GM23338 (cell line): ENCODE data around the gene CHN2. TPM values are rescaled to one million over a fixed set of nuclear protein-coding genes. Genes with fewer than 3 reads are reported as not detected.

Experiments
- ATAC-seq: fragments of 200-7000 bp; cut with Tn5 transposase; 3 replicates; pipeline ENCODE4 v1.9.1; 2020
- DNase-seq: peaks from one replicate; pipeline ENCODE4 v3.0.0-alpha.2; 2015; ENCODE audit warnings: low spot score
- H2AFZ ChIP-seq: fragments of 200-600 bp; sonication (generic); 2 replicates; pipeline ENCODE4 v1.8.0; 2016; ENCODE audit warnings: antibody characterized with exemption, mild to moderate bottlenecking, moderate library complexity
- H3F3A ChIP-seq: fragments of 200-600 bp; sonication (generic); replicated peaks from 2 replicates; pipeline ENCODE4 v1.8.0; 2017; ENCODE audit warnings: antibody characterized with exemption, mixed run types, low read depth
- H3K27ac ChIP-seq: fragments of 200-600 bp; sonication (generic); 2 replicates; pipeline ENCODE4 v1.6.1; 2016; ENCODE audit warnings: low read depth
- H3K27me3 ChIP-seq: fragments of 200-600 bp; sonication (generic); 2 replicates; pipeline ENCODE4 v1.8.0; 2016; ENCODE audit warnings: mild to moderate bottlenecking, mixed run types, moderate library complexity; ENCODE audit not compliant: insufficient read depth
- H3K36me3 ChIP-seq: fragments of 200-600 bp; sonication (generic); 2 replicates; pipeline ENCODE4 v1.8.0; 2016; ENCODE audit warnings: mild to moderate bottlenecking; ENCODE audit not compliant: insufficient read depth
- H3K4me1 ChIP-seq: fragments of 200-600 bp; sonication (generic); 2 replicates; pipeline ENCODE4 v1.8.0; 2016; ENCODE audit warnings: mild to moderate bottlenecking, moderate library complexity; ENCODE audit not compliant: insufficient read depth
- H3K4me2 ChIP-seq: fragments of 200-600 bp; sonication (generic); 2 replicates; pipeline ENCODE4 v1.7.1; 2017; ENCODE audit warnings: mixed run types
- H3K4me3 ChIP-seq: fragments of 200-600 bp; sonication (generic); 2 replicates; pipeline ENCODE4 v1.6.1; 2016; ENCODE audit warnings: mixed run types
- H3K79me2 ChIP-seq: fragments of 200-600 bp; sonication (generic); replicated peaks from 2 replicates; pipeline ENCODE4 v1.8.0; 2017; ENCODE audit warnings: mild to moderate bottlenecking; ENCODE audit not compliant: insufficient read depth
- H3K9me2 ChIP-seq: fragments of 200-600 bp; sonication (generic); 2 replicates; pipeline ENCODE4 v1.8.0; 2017; ENCODE audit not compliant: insufficient read depth
- H4K20me1 ChIP-seq: fragments of 200-600 bp; sonication (generic); replicated peaks from 2 replicates; pipeline ENCODE4 v1.8.0; 2017; ENCODE audit warnings: mild to moderate bottlenecking; ENCODE audit not compliant: insufficient read depth
- H3K27ac Mint-ChIP-seq: 2 replicates; pipeline ENCODE4 v1.8.0; 2020; ENCODE audit warnings: inconsistent platforms, mild to moderate bottlenecking, moderate library complexity, mixed read lengths
- H3K27me3 Mint-ChIP-seq: 3 replicates; pipeline ENCODE4 v1.8.0; 2022; ENCODE audit warnings: low read depth, mild to moderate bottlenecking, moderate library complexity, mixed read lengths, inconsistent platforms; ENCODE audit not compliant: insufficient read depth, poor library complexity
- H3K36me3 Mint-ChIP-seq: 3 replicates; pipeline ENCODE4 v1.8.0; 2021; ENCODE audit warnings: low read depth, mild to moderate bottlenecking, inconsistent platforms, moderate library complexity, mixed read lengths
- H3K4me1 Mint-ChIP-seq: 3 replicates; pipeline ENCODE4 v1.8.0; 2020; ENCODE audit warnings: mild to moderate bottlenecking, inconsistent platforms, mixed read lengths
- H3K4me3 Mint-ChIP-seq: 3 replicates; pipeline ENCODE4 v1.8.0; 2021; ENCODE audit warnings: moderate library complexity, mild to moderate bottlenecking, inconsistent platforms, mixed read lengths
- H3K9me3 Mint-ChIP-seq: 3 replicates; pipeline ENCODE4 v1.8.0; 2020; ENCODE audit warnings: moderate library complexity, mild to moderate bottlenecking, inconsistent platforms, mixed read lengths
- CTCF ChIP-seq, 2 experiments: fragments of 200-600 bp in 1 of 2; sonication (generic) in 1 of 2; conservative IDR thresholded peaks; 2 replicates each; pipeline versions ENCODE4 v1.5.1 to v1.6.1; 2016 to 2017; ENCODE audit warnings: antibody characterized with exemption in 2 of 2, low read depth in 2 of 2, mild to moderate bottlenecking in 2 of 2, moderate library complexity in 1 of 2
- EZH2phosphoT487 ChIP-seq: fragments of 200-600 bp; sonication (generic); IDR thresholded peaks from one replicate; pipeline ENCODE4 v1.8.1; 2018; ENCODE audit warnings: antibody characterized with exemption; ENCODE audit not compliant: unreplicated experiment
- JUNB ChIP-seq: IDR thresholded peaks from one replicate; pipeline ENCODE4 v1.6.1; 2016; ENCODE audit warnings: antibody characterized with exemption; ENCODE audit not compliant: unreplicated experiment
- NANOG ChIP-seq: IDR thresholded peaks from 2 replicates; pipeline ENCODE4 v1.6.1; 2016; ENCODE audit warnings: antibody characterized with exemption, borderline replicate concordance
- ZNF331 ChIP-seq: fragments of 250-450 bp; sonication (Bioruptor Pico); IDR thresholded peaks from 2 replicates; pipeline ENCODE4 v1.5.0; 2020; ENCODE audit warnings: low read depth, mild to moderate bottlenecking, moderate library complexity
- ZNF462 ChIP-seq: fragments of 250-450 bp; sonication (Bioruptor Pico); IDR thresholded peaks from 2 replicates; pipeline ENCODE4 v1.5.0; 2020; ENCODE audit warnings: mild to moderate bottlenecking, moderate library complexity
- polyA plus RNA-seq: library from polyadenylated mRNA; unstranded; fragments of >200 nt; fragmentation: Nextera tagmentation; extraction: Ambion mirVana; gene quantifications from 2 replicates; pipeline ENCODE4 v1.2.1, GENCODE V29; 2016
- total RNA-seq: library from RNA; depleted of rRNA; stranded (reverse); fragments of >200 nt; shearing (Covaris generic); gene quantifications from 2 replicates; pipeline ENCODE4 v1.2.3, GENCODE V29; 2014

Gene CHN2
- total and polyA plus RNA-seq, 2 experiments from 2014 or later: 6.1 to 7.5 TPM

- no peaks in the 10 kb centered on the region for H3K9me2 ChIP-seq
- H3K4me1 Mint-ChIP-seq: peaks cover 20% of the 10 kb centered on the region
- no peaks in the 10 kb centered on the region for H3F3A ChIP-seq
- H2AFZ ChIP-seq: no peak overlapping the region
- peaks cover 8% of the 10 kb centered on the region; the same call in 2 of the 3 replicates for H3K9me3 Mint-ChIP-seq
- H3K27ac Mint-ChIP-seq: no peak overlapping the region
- no peak overlapping the region for H3K4me3 ChIP-seq
- TF ChIP-seq ZNF462 (CRISPR knock-in tag) (no peak), NANOG (no peak), EZH2phosphoT487 (no peak), JUNB (no peak), CTCF (conservative IDR thresholded peaks at IDR 0.05; ENCODE audit: low read depth in 2 of 2) (no peak), ZNF331 (CRISPR knock-in tag) (no peak)
- no peaks in the 10 kb centered on the region for H4K20me1 ChIP-seq
- no peaks in the 10 kb centered on the region for H3K27me3 ChIP-seq
- H3K27ac ChIP-seq: no peak overlapping the region
- peaks cover 14% of the 10 kb centered on the region; the same call in 1 of the 2 replicates for H3K4me1 ChIP-seq
- ATAC-seq (no peak), DNase-seq (no peak)
- H3K36me3 Mint-ChIP-seq: peaks cover 8% of the 10 kb centered on the region
- H3K36me3 ChIP-seq: no peaks in the 10 kb centered on the region
- no peak overlapping the region for H3K4me2 ChIP-seq
- H3K79me2 ChIP-seq: no peaks in the 10 kb centered on the region
- H3K27me3 Mint-ChIP-seq: peaks cover 5% of the 10 kb centered on the region
- no peak overlapping the region for H3K4me3 Mint-ChIP-seq
Observed at GRCh38 chr7:29242265-29242664, 47.7 kb downstream of the CHN2 start.
